Measurements from ENCODE around the gene TRPM2. TPM values are rescaled to one million over a fixed set of nuclear protein-coding genes. Genes with fewer than 3 reads are reported as not detected.

TRPM2 gene
- total and polyA plus RNA-seq, 2 experiments from 2014 or later: not detected

- no peak overlapping the region for H3K27ac ChIP-seq
- H3K27me3 ChIP-seq: no peaks in the 10 kb centered on the region
- DNase-seq (ENCODE audit: low read depth in 1 of 2, low spot score in 1 of 2): no peak
- no peaks in the 10 kb centered on the region for H3K4me1 ChIP-seq (ENCODE audit: low read depth)
- H3K36me3 ChIP-seq: peaks cover 16% of the 10 kb centered on the region
- no peak overlapping the region for H3K4me3 ChIP-seq
- TF ChIP-seq, protein P1, sequence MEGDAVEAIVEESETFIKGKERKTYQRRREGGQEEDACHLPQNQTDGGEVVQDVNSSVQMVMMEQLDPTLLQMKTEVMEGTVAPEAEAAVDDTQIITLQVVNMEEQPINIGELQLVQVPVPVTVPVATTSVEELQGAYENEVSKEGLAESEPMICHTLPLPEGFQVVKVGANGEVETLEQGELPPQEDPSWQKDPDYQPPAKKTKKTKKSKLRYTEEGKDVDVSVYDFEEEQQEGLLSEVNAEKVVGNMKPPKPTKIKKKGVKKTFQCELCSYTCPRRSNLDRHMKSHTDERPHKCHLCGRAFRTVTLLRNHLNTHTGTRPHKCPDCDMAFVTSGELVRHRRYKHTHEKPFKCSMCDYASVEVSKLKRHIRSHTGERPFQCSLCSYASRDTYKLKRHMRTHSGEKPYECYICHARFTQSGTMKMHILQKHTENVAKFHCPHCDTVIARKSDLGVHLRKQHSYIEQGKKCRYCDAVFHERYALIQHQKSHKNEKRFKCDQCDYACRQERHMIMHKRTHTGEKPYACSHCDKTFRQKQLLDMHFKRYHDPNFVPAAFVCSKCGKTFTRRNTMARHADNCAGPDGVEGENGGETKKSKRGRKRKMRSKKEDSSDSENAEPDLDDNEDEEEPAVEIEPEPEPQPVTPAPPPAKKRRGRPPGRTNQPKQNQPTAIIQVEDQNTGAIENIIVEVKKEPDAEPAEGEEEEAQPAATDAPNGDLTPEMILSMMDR (IDR thresholded peaks at IDR 0.05; ENCODE audit: low read depth, low read length): no peak
- H3K9me3 ChIP-seq (ENCODE audit: low read depth): no peaks in the 10 kb centered on the region
Observed at GRCh38 chr21:44310628-44311507, 42.6 kb upstream of the TRPM2 start.

DNA sequence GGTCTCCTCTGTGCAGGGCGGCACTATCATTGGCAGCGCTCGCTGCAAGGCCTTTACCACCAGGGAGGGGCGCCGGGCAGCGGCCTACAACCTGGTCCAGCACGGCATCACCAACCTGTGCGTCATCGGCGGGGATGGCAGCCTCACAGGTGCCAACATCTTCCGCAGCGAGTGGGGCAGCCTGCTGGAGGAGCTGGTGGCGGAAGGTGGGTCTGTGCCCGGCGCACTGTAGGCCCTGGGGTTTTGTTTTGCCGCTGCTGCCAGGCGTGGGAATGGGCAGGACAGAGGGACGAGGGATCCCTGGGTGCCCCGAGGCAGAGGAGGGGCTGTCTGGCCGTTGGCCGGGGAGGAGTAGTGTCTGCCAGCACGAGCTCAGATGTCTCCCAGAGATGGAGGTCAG is 41.3 kb upstream of the TRPM2 start:
- H3K27ac ChIP-seq: no peak overlapping the region
- no peak overlapping the region for H3K4me3 ChIP-seq
- TF ChIP-seq, protein P1 (IDR thresholded peaks at IDR 0.05; ENCODE audit: low read depth, low read length): no peak
- peaks cover 16% of the 10 kb centered on the region for H3K36me3 ChIP-seq
- DNase-seq (ENCODE audit: low read depth in 1 of 2, low spot score in 1 of 2): no peak
- no peaks in the 10 kb centered on the region for H3K9me3 ChIP-seq (ENCODE audit: low read depth)
- no peaks in the 10 kb centered on the region for H3K27me3 ChIP-seq
- no peaks in the 10 kb centered on the region for H3K4me1 ChIP-seq (ENCODE audit: low read depth)

DNA sequence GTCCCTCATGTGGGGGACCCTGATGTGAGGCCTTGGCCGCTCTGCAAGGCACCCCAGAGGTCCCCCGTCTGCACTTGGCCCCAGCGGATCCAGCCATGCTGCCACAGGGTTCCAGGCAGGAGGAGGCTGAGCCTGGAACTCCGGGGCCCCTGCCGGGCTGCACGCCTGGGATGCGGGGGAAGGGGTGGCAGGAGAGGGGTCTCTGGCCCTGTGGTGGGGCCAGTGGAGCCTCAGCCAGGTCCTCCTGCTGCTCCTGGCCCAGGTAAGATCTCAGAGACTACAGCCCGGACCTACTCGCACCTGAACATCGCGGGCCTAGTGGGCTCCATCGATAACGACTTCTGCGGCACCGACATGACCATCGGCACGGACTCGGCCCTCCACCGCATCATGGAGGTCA is 40.7 kb upstream of the TRPM2 start:
- Histone ChIP-seq H3K9me3 (ENCODE audit: low read depth) (no peaks in the 10 kb centered on the region), H3K36me3 (peaks cover 16% of the 10 kb centered on the region), H3K27ac (no peak overlapping the region), H3K4me3 (no peak overlapping the region), H3K27me3 (no peaks in the 10 kb centered on the region), H3K4me1 (ENCODE audit: low read depth) (peaks cover 4% of the 10 kb centered on the region)
- TF ChIP-seq, protein P1 (IDR thresholded peaks at IDR 0.05; ENCODE audit: low read depth, low read length): no peak
- no peak for DNase-seq (ENCODE audit: low read depth in 1 of 2, low spot score in 1 of 2)

DNA sequence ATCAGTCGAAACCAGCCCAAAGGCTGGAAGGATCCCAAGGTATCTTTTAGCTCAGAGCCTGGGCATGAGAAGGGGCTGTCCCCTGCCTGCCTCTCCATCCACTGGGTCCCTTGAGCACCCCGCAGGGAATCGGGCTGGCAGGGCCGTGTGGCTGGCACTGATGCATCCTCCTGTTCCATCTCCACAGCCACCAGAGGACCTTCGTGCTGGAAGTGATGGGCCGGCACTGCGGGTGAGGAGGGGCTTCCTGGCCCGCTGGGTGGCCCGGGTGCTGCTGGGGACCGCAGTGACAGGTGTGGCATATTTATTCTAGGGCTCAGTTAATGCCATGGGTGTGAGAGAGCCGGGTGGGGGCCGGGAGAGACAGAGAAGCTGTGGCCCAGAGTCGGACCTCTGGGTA is 40.0 kb upstream of the TRPM2 start:
- H3K4me3 ChIP-seq: no peak overlapping the region
- peaks cover 17% of the 10 kb centered on the region for H3K36me3 ChIP-seq
- no peak overlapping the region for H3K27ac ChIP-seq
- TF ChIP-seq, protein P1 (IDR thresholded peaks at IDR 0.05; ENCODE audit: low read depth, low read length): no peak
- H3K27me3 ChIP-seq: no peaks in the 10 kb centered on the region
- DNase-seq (ENCODE audit: low read depth in 1 of 2, low spot score in 1 of 2): no peak
- no peaks in the 10 kb centered on the region for H3K9me3 ChIP-seq (ENCODE audit: low read depth)
- peaks cover 4% of the 10 kb centered on the region for H3K4me1 ChIP-seq (ENCODE audit: low read depth)

DNA sequence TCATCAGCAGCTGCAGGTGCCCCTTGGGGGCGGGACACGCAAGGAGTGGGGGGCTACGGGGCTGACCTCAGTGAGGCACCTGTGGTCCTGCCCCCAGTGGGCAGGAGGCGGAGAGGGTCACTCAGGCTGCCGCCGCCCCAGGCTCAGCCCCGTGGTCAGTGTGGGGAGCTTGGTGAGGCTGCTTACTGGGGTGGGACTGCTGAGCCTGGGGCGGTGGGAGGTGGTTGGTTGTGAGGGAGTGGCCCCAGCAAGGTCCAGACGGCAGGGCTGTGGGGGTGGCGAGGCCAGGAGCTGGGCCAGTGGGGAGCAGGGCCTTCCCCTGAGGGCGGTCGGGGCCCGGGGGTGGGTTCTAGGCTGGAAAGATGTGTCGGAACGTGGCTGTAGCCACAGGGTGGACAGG is 39.3 kb upstream of the TRPM2 start:
- DNase-seq (ENCODE audit: low read depth in 1 of 2, low spot score in 1 of 2): no peak
- Histone ChIP-seq H3K9me3 (ENCODE audit: low read depth) (no peaks in the 10 kb centered on the region), H3K27me3 (no peaks in the 10 kb centered on the region), H3K4me1 (ENCODE audit: low read depth) (peaks cover 4% of the 10 kb centered on the region), H3K27ac (no peak overlapping the region), H3K36me3 (peaks cover 20% of the 10 kb centered on the region), H3K4me3 (no peak overlapping the region)
- TF ChIP-seq, protein P1 (IDR thresholded peaks at IDR 0.05; ENCODE audit: low read depth, low read length): no peak
